Loucy (cell line): ENCODE results near the gene FAM229A.

Experiments used
- H2AFZ ChIP-seq: fragments of 200-600 bp; sonication (generic); 2 replicates; pipeline ENCODE4 v1.6.0; 2016; ENCODE audit warnings: antibody characterized with exemption, mild to moderate bottlenecking, low read length, moderate library complexity
- H3F3A ChIP-seq: fragments of 200-600 bp; 2 replicates; pipeline ENCODE4 v1.6.0; 2016; ENCODE audit warnings: antibody characterized with exemption, low read depth, mild to moderate bottlenecking
- H3K27me3 ChIP-seq: fragments of 200-600 bp; sonication (generic); 2 replicates; pipeline ENCODE4 v1.6.1; 2014; ENCODE audit warnings: low read length, mild to moderate bottlenecking; ENCODE audit not compliant: insufficient read depth, poor library complexity, severe bottlenecking
- H3K36me3 ChIP-seq: fragments of 200-600 bp; sonication (generic); 2 replicates; pipeline ENCODE4 v1.6.1; 2016; ENCODE audit warnings: low read length; ENCODE audit not compliant: insufficient read depth
- H3K4me1 ChIP-seq: fragments of 200-600 bp; sonication (generic); 2 replicates; pipeline ENCODE4 v1.5.1; 2014; ENCODE audit warnings: low read length, mild to moderate bottlenecking; ENCODE audit not compliant: insufficient read depth, poor library complexity, severe bottlenecking
- H3K4me2 ChIP-seq: fragments of 200-600 bp; sonication (generic); 2 replicates; pipeline ENCODE4 v1.6.0; 2014; ENCODE audit warnings: antibody characterized with exemption, low read length, low read depth, mild to moderate bottlenecking; ENCODE audit not compliant: poor library complexity, severe bottlenecking
- H3K4me3 ChIP-seq: fragments of 200-600 bp; sonication (generic); 2 replicates; pipeline ENCODE4 v1.5.1; 2014; ENCODE audit warnings: low read length, mild to moderate bottlenecking, mixed read lengths; ENCODE audit not compliant: poor library complexity, severe bottlenecking
- H3K79me2 ChIP-seq: fragments of 200-600 bp; sonication (generic); 2 replicates; pipeline ENCODE4 v1.6.1; 2014; ENCODE audit warnings: low read length; ENCODE audit not compliant: insufficient read depth
- H3K9ac ChIP-seq: fragments of 200-600 bp; sonication (generic); 2 replicates; pipeline ENCODE4 v1.6.0; 2014; ENCODE audit warnings: mild to moderate bottlenecking, low read depth, low read length, moderate library complexity; ENCODE audit not compliant: poor library complexity, severe bottlenecking
- H3K9me2 ChIP-seq: fragments of 200-600 bp; sonication (generic); replicated peaks from 2 replicates; pipeline ENCODE4 v1.6.1; 2016; ENCODE audit warnings: low read depth, low read length, mixed read lengths
- H3K9me3 ChIP-seq: fragments of 200-600 bp; sonication (generic); 2 replicates; pipeline ENCODE4 v1.6.1; 2014; ENCODE audit warnings: mild to moderate bottlenecking, antibody characterized with exemption, low read length, low read depth; ENCODE audit not compliant: insufficient read depth
- H4K20me1 ChIP-seq: fragments of 200-600 bp; sonication (generic); 2 replicates; pipeline ENCODE4 v1.6.0; 2014; ENCODE audit warnings: antibody characterized with exemption, low read length, mild to moderate bottlenecking; ENCODE audit not compliant: insufficient read depth, poor library complexity, severe bottlenecking
- CTCF ChIP-seq: fragments of 200-600 bp; sonication (generic); conservative IDR thresholded peaks from 2 replicates; pipeline ENCODE4 v1.5.1; 2014; ENCODE audit warnings: mild to moderate bottlenecking, antibody characterized with exemption, low read length
- EZH2phosphoT487 ChIP-seq: fragments of 200-600 bp; IDR thresholded peaks from 2 replicates; pipeline ENCODE4 v1.6.1; 2018; ENCODE audit warnings: antibody characterized with exemption, mild to moderate bottlenecking, moderate library complexity, borderline replicate concordance

Gene FAM229A

GRCh38 chr1:32386676-32387392, 24.5 kb upstream of the FAM229A start:
- H2AFZ ChIP-seq = no peak overlapping the region
- no peaks in the 10 kb centered on the region for H3K9me2 ChIP-seq

GRCh38 chr1:32380057-32380456, 17.8 kb upstream of the FAM229A start:
- H3K4me3 ChIP-seq = no peak overlapping the region
- peaks cover 92% of the 10 kb centered on the region; the same call in 1 of the 2 replicates for H3K36me3 ChIP-seq
- H3K27me3 ChIP-seq = no peaks in the 10 kb centered on the region
- H2AFZ ChIP-seq = no peak overlapping the region
- H3K9me2 ChIP-seq = no peaks in the 10 kb centered on the region
- H4K20me1 ChIP-seq = no peaks in the 10 kb centered on the region
- no peaks in the 10 kb centered on the region for H3K79me2 ChIP-seq
- H3K4me1 ChIP-seq = no peaks in the 10 kb centered on the region
- H3K9ac ChIP-seq = no peak overlapping the region
- H3K4me2 ChIP-seq = no peak overlapping the region
- H3K9me3 ChIP-seq = no peaks in the 10 kb centered on the region
- no peaks in the 10 kb centered on the region for H3F3A ChIP-seq
- TF ChIP-seq EZH2phosphoT487 (no peak), CTCF (no peak)

More at GRCh38 chr1:32386676-32387392, 24.5 kb upstream of the FAM229A start:
- TF ChIP-seq CTCF (no peak), EZH2phosphoT487 (no peak)
- peaks cover 16% of the 10 kb centered on the region; the same call in 1 of the 2 replicates for H3K79me2 ChIP-seq
- no peaks in the 10 kb centered on the region for H4K20me1 ChIP-seq
- no peaks in the 10 kb centered on the region for H3F3A ChIP-seq
- H3K27me3 ChIP-seq = no peaks in the 10 kb centered on the region
- H3K9ac ChIP-seq = no peak overlapping the region
- no peak overlapping the region for H3K4me3 ChIP-seq
- H3K4me2 ChIP-seq = no peak overlapping the region
- peaks cover 8% of the 10 kb centered on the region for H3K4me1 ChIP-seq
- peaks cover 39% of the 10 kb centered on the region; the same call in 1 of the 2 replicates for H3K36me3 ChIP-seq
- no peaks in the 10 kb centered on the region for H3K9me3 ChIP-seq

GRCh38 chr1:32377541-32378220, 15.4 kb upstream of the FAM229A start:
- H3F3A ChIP-seq = no peaks in the 10 kb centered on the region
- no peaks in the 10 kb centered on the region for H3K79me2 ChIP-seq
- H3K36me3 ChIP-seq = peaks cover 78% of the 10 kb centered on the region; the same call in 1 of the 2 replicates

More at GRCh38 chr1:32377541-32378220, 15.4 kb upstream of the FAM229A start:
- Histone ChIP-seq H3K4me3 (no peak overlapping the region), H3K9ac (no peak overlapping the region), H2AFZ (no peak overlapping the region), H3K9me3 (no peaks in the 10 kb centered on the region), H3K27me3 (no peaks in the 10 kb centered on the region), H3K4me2 (no peak overlapping the region), H3K9me2 (no peaks in the 10 kb centered on the region), H3K4me1 (peaks cover under 1% of the 10 kb centered on the region), H4K20me1 (no peaks in the 10 kb centered on the region)
- TF ChIP-seq EZH2phosphoT487 (no peak), CTCF (no peak)
